Esophagus muscularis mucosa (tissue), 4 donors: ENCODE results near the gene STAU1. TPM values are rescaled to one million over a fixed set of nuclear protein-coding genes. Genes with fewer than 3 reads are reported as not detected.

ENCODE experiments used
- DNase-seq: peaks from one replicate; pipeline ENCODE4 v3.0.0-alpha.2; 2017; ENCODE audit errors: extremely low spot score
- H3K27ac ChIP-seq, 4 donors: fragments of 200-600 bp; sonication (generic); replicated peaks in 1 of 4; 1 replicate in 3 of 4; 2 replicates in 1 of 4; pipeline ENCODE4 v1.5.1; 2016 to 2019; ENCODE audit warnings: mild to moderate bottlenecking in 1 of 4
- H3K27me3 ChIP-seq, 4 donors: fragments of 200-600 bp; sonication (generic); one replicate each; pipeline versions ENCODE4 v1.5.1 to v1.6.0; 2016 to 2019
- H3K36me3 ChIP-seq, 4 donors: fragments of 200-600 bp; sonication (generic); one replicate each; pipeline ENCODE4 v1.5.1; 2016 to 2019
- H3K4me1 ChIP-seq, 4 donors: fragments of 200-600 bp; sonication (generic); one replicate each; pipeline ENCODE4 v1.5.1; 2016 to 2019
- H3K4me3 ChIP-seq, 4 donors: fragments of 200-600 bp; sonication (generic); 1 replicate in 2 of 4; 2 replicates in 2 of 4; pipeline ENCODE4 v1.5.1; 2016 to 2019; ENCODE audit warnings: mild to moderate bottlenecking in 4 of 4, moderate library complexity in 1 of 4
- H3K9me3 ChIP-seq, 4 donors: fragments of 200-600 bp; sonication (generic); 1 replicate in 3 of 4; 2 replicates in 1 of 4; pipeline ENCODE4 v1.5.1; 2016 to 2019
- CTCF ChIP-seq, 3 experiments: fragments of 200-600 bp in 2 of 3; fragments of 450-650 bp in 1 of 3; sonication (generic) in 2 of 3; IDR thresholded peaks; one replicate each; pipeline ENCODE4 v1.5.1; 2017 to 2019; ENCODE audit warnings: antibody characterized with exemption in 3 of 3, mild to moderate bottlenecking in 2 of 3, moderate library complexity in 1 of 3
- EP300 ChIP-seq: sonication (generic); formaldehyde crosslinking; IDR thresholded peaks from one replicate; pipeline ENCODE4 v1.6.1; 2017; ENCODE audit warnings: antibody characterized with exemption
- POLR2A ChIP-seq: fragments of 450-650 bp; IDR thresholded peaks from one replicate; pipeline ENCODE4 v1.6.1; 2017; ENCODE audit warnings: antibody characterized with exemption, moderate library complexity, mild to moderate bottlenecking, low read depth
- POLR2AphosphoS5 ChIP-seq, 2 donors: sonication (generic); formaldehyde crosslinking; IDR thresholded peaks; one replicate each; pipeline ENCODE4 v1.6.1; 2017; ENCODE audit warnings: antibody characterized with exemption in 2 of 2
- WGBS: methylation state at CpG from one replicate; pipeline ENCODE4 v1.1.5; 2018; 5-methylcytosine and 5-hydroxymethylcytosine counted together
- intact Hi-C: fragments of 100-400 bp; cut with DNase I; formaldehyde crosslinking; loops from one replicate; pipeline ENCODE4 v1.15.1; 2023
- total RNA-seq, 4 donors: library from RNA; depleted of rRNA; stranded (reverse); fragments of >200 nt; gene quantifications; one replicate each; pipeline versions ENCODE4 v1.1.0 to v1.2.1, GENCODE V29; 2016

STAU1 gene
- total RNA-seq, 4 donors from 2014 or later, result 103 to 118 (median 115) TPM

- TF ChIP-seq POLR2A (no peak), POLR2AphosphoS5 (IDR thresholded peaks at IDR 0.05) (no peak), CTCF (IDR thresholded peaks at IDR 0.05) (no peak), EP300 (no peak)
- WGBS, result 40% methylated on average over 5 of the region's 5 CpGs
- H3K4me3 ChIP-seq, result no peak overlapping the region
- H3K36me3 ChIP-seq, result peaks cover 0 to 36% (median 19%) of the 10 kb centered on the region in 4 donors
- no peaks in the 10 kb centered on the region for H3K27me3 ChIP-seq
- intact Hi-C loops, result no loop called here
- peak overlapping the region; percentile 49 to 60 (median 53) for H3K27ac ChIP-seq
- DNase-seq, result no peak
- no peaks in the 10 kb centered on the region for H3K9me3 ChIP-seq
- H3K4me1 ChIP-seq, result peaks cover 25 to 55% (median 40%) of the 10 kb centered on the region in 4 donors
Measured at GRCh38 chr20:49167811-49168507, 20.2 kb downstream of the STAU1 start.

GRCh38 chr20:49166534-49167449 is 21.3 kb downstream of the STAU1 start:
- no peaks in the 10 kb centered on the region for H3K27me3 ChIP-seq
- no peaks in the 10 kb centered on the region for H3K9me3 ChIP-seq
- H3K27ac ChIP-seq, result peak overlapping the region; percentile 49 to 60 (median 53)
- TF ChIP-seq POLR2A (no peak), EP300 (no peak), POLR2AphosphoS5 (IDR thresholded peaks at IDR 0.05) (no peak), CTCF (IDR thresholded peaks at IDR 0.05) (no peak)
- peaks cover 25 to 51% (median 33%) of the 10 kb centered on the region in 4 donors for H3K4me1 ChIP-seq
- 53% methylated on average over 1 of the region's 1 CpG for WGBS
- H3K4me3 ChIP-seq, result no peak overlapping the region
- DNase-seq, result no peak
- intact Hi-C loops, result no loop called here
- H3K36me3 ChIP-seq, result peaks cover 0 to 36% (median 20%) of the 10 kb centered on the region in 4 donors

GRCh38 chr20:49165611-49166010 is 22.5 kb downstream of the STAU1 start:
- Histone ChIP-seq H3K36me3 (peaks cover 0 to 36% (median 22%) of the 10 kb centered on the region in 4 donors), H3K4me3 (no peak overlapping the region), H3K4me1 (peaks cover 25 to 41% (median 30%) of the 10 kb centered on the region in 4 donors), H3K27me3 (no peaks in the 10 kb centered on the region), H3K9me3 (no peaks in the 10 kb centered on the region), H3K27ac (no peak overlapping the region)
- 92% methylated on average over 5 of the region's 5 CpGs for WGBS
- intact Hi-C loops, result no loop called here
- TF ChIP-seq CTCF (IDR thresholded peaks at IDR 0.05), result no peak
- no peak for TF ChIP-seq POLR2A
- no peak for TF ChIP-seq EP300
- no peak for TF ChIP-seq POLR2AphosphoS5 (IDR thresholded peaks at IDR 0.05)
- DNase-seq, result no peak

GRCh38 chr20:49163696-49164095 is 24.4 kb downstream of the STAU1 start:
- Histone ChIP-seq H3K27me3 (no peaks in the 10 kb centered on the region), H3K4me1 (peaks cover 21 to 30% (median 28%) of the 10 kb centered on the region in 4 donors), H3K4me3 (no peak overlapping the region), H3K36me3 (peaks cover 0 to 39% (median 24%) of the 10 kb centered on the region in 4 donors), H3K9me3 (no peaks in the 10 kb centered on the region), H3K27ac (no peak overlapping the region)
- intact Hi-C loops, result no loop called here
- TF ChIP-seq CTCF (IDR thresholded peaks at IDR 0.05), result no peak
- TF ChIP-seq POLR2A, result no peak
- TF ChIP-seq EP300, result no peak
- no peak for TF ChIP-seq POLR2AphosphoS5 (IDR thresholded peaks at IDR 0.05)
- DNase-seq, result no peak
- WGBS, result 92% methylated on average over 5 of the region's 5 CpGs
